Fibroblast of mammary gland (primary cell): Measurements from ENCODE around the gene SMIM29.
"Not testable (repeated sequence)": the region's sequence is repeated elsewhere in the genome, so short reads cannot be mapped to it uniquely, and the experiment has no call there.

ENCODE experiments used
- DNase-seq: peaks from one replicate; pipeline ENCODE4 v3.0.0-alpha.2; 2010; ENCODE audit warnings: low read depth
- H3K4me3 ChIP-seq: 2 replicates; pipeline ENCODE4 v1.5.1; 2011; ENCODE audit warnings: low read depth, mild to moderate bottlenecking, low read length, moderate library complexity; ENCODE audit not compliant: control insufficient read depth
- TF ChIP-seq, protein P1 (sequence below): conservative IDR thresholded peaks from 2 replicates; pipeline ENCODE4 v1.5.1; 2011; ENCODE audit warnings: low read depth, low read length, inconsistent platforms; ENCODE audit not compliant: control insufficient read depth, insufficient read depth

SMIM29 gene

GRCh38 chr6:34276191-34276590, 27.4 kb upstream of the SMIM29 start:
- DNase-seq: no peak
- H3K4me3 ChIP-seq: no peak overlapping the region
- TF ChIP-seq, protein P1, sequence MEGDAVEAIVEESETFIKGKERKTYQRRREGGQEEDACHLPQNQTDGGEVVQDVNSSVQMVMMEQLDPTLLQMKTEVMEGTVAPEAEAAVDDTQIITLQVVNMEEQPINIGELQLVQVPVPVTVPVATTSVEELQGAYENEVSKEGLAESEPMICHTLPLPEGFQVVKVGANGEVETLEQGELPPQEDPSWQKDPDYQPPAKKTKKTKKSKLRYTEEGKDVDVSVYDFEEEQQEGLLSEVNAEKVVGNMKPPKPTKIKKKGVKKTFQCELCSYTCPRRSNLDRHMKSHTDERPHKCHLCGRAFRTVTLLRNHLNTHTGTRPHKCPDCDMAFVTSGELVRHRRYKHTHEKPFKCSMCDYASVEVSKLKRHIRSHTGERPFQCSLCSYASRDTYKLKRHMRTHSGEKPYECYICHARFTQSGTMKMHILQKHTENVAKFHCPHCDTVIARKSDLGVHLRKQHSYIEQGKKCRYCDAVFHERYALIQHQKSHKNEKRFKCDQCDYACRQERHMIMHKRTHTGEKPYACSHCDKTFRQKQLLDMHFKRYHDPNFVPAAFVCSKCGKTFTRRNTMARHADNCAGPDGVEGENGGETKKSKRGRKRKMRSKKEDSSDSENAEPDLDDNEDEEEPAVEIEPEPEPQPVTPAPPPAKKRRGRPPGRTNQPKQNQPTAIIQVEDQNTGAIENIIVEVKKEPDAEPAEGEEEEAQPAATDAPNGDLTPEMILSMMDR: no peak

DNA sequence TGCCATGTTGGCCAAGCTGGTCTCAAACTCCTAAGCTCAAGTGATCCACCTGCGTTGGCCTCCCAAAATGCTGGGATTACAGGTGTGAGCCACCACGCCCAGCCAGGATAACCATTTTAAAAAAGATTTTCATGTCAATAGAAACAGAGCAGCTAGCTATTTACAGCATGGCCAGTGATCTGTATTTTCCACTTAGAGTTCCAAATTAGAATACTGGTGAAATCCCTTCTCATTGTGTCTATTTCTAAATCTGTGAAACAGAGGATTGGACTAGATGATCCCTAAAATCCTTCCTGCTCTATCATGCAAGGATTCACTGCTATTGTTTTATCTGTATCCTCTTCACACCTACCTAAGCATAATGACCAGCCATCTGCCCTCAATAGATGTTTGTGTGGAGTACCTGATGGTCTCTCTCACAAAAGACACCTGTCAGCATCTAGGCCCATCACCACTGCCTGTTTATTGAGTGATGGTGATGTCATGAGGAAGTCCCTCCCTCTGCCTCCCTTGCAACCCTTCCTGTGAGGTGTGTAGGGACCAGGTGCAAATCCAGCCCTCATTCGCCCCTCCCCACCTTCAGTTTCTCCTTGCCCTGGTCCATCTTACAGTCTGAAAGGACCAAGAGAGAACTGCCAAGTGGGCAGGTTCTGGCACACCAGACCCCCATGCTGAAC, 26.5 kb upstream of the SMIM29 start:
- TF ChIP-seq, protein P1: no peak
- DNase-seq: no peak
- no peak overlapping the region for H3K4me3 ChIP-seq

DNA sequence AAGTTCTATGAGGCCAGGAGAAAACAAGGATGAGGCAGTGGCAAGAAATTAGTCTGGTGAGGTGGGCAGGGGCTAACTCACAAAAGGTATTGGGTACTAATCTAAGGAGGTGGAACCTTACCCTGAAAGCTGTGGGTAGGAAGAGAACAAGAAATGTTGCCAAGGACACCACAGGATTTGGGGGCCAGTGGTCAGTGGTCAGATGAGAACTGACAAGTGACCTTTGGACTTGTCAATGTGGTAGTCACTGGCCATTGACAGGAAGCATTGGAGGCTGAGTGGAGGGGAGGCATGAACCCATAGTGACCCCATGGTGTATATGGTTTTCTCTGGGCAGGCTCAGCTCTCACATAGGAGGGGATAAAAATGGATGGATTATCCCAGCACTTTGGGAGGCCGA, 25.3 kb upstream of the SMIM29 start:
- H3K4me3 ChIP-seq: no peak overlapping the region
- DNase-seq: no peak

DNA sequence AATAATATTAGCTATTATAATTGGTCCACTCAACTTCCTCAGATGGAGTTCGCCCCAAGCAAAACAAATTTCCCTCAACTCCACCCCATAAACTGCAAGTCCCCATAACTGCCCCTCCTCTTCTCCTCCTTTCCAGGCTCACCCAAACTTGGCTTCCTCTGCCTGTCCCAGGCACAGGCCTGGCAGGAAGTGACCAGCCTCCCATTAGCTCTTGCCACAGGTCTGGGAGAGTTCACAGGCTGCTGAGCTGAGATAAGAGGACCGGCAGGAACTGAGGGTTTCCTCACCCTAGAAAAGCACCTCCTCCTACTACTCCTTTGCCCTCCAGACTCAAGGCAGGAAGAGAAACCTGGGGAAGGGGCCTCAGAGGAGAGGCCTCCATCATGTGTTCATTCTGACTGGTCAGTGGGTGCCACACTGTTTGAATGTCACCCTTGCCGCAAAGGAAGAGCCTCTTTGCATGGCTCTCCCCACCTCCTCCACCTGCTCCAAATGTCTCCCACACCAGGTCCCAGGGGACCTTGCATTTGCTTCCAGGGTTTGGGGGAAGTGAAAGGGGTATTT, 24.5 kb upstream of the SMIM29 start:
- DNase-seq: no peak
- TF ChIP-seq, protein P1: no peak
- H3K4me3 ChIP-seq: no peak overlapping the region

More for the DNA sequence above, 25.3 kb upstream of the SMIM29 start:
- TF ChIP-seq, protein P1: no peak

GRCh38 chr6:34272013-34272926, 23.5 kb upstream of the SMIM29 start:
- TF ChIP-seq, protein P1: peak; percentile 10
- no peak for DNase-seq
- H3K4me3 ChIP-seq: no peak overlapping the region

DNA sequence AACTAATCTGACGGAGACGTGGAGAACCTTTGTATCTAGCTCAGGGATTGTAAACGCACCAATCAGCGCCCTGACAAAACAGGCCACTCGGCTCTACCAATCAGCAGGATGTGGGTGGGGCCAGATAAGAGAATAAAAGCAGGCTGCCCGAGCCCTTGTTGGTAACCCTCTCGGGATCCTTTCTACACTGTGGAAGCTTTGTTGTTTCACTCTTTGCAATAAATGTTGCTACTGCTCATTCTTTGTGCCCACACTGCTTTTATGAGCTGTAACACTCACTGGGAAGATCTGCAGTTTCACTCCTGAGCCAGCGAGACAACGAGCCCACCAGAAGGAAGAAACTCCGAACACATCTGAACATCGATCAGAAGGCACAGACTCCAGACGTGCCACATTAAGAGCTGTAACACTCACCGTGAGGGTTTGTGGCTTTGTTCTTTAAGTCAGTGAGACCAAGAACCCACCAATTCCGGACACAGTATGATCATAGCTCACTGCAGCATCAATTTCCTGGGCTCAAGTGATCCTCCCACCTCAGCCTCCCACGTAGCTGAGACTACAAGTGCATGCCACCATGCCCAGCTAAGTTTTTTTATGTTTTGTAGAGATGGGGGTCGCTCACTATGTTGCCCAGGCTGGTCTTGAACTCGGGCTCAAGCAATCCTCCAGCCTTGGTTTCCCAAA, 21.0 kb upstream of the SMIM29 start:
- DNase-seq: not testable (repeated sequence)

DNA sequence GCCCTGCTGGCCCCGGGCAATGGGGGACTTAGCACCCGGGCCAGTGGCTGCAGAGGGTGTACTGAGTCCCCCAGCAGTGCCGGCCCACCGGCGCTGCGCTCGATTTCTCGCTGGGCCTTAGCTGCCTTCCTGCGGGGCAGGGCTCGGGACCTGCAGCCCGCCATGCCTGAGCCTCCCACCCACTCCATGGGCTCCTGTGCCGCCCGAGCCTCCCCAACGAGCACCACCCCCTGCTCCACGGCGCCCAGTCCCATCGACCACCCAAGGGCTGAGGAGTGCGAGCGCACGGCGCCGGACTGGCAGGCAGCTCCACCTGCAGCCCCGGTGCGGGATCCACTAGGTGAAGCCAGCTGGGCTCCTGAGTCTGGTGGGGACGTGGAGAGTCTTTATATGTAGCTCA, 20.3 kb upstream of the SMIM29 start:
- H3K4me3 ChIP-seq, DNase-seq: not testable (repeated sequence)

More for the DNA sequence above, 21.0 kb upstream of the SMIM29 start:
- H3K4me3 ChIP-seq: not testable (repeated sequence)
